Activated T-helper 9 cell treated with anti-CD3 and anti-CD28 coated beads, Interleukin-2, amount 50 U/mL, for 16 hours (primary cell): ENCODE data around the gene GLP2R.

ENCODE experiments used
- DNase-seq: peaks from one replicate; pipeline ENCODE4 v3.0.0-alpha.2; 2020; ENCODE audit warnings: low read depth

GLP2R gene

GRCh38 chr17:9922012-9922848 lies 96.5 kb downstream of the GLP2R start:
- DNase-seq = no peak

DNA sequence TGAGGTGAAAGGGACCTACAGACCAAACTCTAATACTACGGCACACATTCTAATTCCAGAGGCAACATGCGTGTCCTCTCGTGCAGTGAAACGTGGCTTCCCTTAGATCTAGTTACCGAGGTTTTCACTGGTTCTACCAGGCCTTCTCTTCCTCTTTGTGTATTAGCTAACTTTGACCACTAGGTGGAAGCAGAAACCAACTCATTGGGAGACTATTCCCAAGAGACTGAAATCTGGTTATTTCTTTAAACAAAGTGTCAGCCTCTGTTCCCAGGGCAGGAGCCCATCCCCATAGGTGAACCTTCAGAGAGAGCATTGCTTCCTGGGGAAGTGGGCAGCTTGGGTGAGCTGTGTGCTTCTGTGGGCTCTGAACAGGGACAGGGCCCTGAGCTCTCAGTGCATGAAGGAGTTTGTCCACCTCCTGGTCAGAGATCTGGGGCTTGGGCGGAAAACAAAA lies 99.0 kb downstream of the GLP2R start:
- no peak for DNase-seq

DNA sequence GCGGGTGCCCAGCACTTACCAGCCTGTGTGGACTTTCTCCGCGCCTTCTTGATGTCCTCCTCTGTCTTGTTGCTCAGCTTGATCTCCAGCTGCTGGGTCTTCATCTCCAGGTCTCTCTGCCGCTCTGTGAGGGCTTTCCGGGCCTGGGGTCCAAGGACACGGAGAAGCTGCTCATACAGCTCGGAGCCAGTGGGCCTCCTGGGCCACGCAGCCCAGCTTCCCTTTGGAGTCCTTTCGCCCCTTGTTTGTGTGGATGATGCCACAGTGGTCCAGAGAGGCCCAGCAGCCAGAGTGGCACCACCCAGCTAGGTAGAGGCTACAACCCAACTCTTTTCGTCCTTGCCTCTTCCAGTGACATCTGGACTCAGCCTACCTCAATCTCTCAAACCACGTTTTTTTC lies 99.7 kb downstream of the GLP2R start:
- no peak for DNase-seq

- no peak for DNase-seq
Measured at GRCh38 chr17:9926150-9926804, 100.6 kb downstream of the GLP2R start.

DNA sequence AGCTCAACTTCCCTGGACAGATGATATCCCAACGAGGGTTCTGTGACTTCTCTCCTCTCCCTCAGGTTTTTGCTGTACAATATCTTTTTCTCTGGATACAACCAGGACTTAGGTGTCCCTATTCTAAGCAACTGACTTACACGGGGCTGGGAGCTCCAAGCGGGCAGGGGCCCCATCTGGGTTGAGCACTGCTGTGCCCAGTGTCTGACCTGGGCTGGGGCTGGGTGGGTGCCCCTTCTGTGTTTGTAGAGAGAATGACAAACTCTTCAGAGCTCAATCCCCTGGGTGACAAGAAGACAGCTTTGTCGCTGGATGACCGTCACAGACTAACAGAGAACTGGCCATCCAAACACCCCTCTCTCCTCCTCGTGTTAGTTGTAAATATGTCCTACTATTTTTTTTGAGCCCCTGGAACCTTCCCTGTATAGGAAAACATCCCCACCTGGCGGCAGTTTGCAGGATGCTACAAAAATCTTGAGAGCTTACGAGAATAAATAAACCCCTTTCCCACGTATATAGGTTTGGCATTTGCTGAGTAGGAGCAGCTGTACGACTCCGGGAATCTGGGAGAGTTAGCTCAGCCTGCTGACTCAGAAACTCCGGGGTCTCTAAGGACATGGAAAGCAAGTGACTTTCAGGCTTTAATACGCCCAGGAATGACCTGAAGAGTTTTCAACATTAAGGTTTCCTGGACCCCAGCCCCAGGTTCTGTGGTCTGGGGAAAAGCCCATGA lies 103.0 kb downstream of the GLP2R start:
- DNase-seq = no peak

DNA sequence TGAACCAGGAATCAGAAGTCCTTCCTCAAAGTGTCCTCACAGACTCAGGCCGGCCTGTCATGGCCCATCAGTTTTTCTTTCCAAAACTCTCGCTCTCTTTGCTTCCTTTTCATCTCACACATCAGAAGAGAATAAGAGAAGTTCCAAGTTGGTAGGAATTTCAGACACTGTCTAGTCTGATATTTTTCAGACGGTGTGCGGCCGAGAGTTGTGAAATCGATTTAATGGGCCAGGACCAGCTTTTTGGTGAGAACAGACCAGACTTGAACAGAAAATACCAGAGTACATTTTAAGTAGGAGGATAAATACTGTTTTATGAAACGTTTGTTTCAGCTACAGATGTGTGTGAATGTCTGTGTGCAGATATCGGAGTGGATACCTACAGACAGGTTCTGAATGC lies 104.1 kb downstream of the GLP2R start:
- DNase-seq = no peak

DNA sequence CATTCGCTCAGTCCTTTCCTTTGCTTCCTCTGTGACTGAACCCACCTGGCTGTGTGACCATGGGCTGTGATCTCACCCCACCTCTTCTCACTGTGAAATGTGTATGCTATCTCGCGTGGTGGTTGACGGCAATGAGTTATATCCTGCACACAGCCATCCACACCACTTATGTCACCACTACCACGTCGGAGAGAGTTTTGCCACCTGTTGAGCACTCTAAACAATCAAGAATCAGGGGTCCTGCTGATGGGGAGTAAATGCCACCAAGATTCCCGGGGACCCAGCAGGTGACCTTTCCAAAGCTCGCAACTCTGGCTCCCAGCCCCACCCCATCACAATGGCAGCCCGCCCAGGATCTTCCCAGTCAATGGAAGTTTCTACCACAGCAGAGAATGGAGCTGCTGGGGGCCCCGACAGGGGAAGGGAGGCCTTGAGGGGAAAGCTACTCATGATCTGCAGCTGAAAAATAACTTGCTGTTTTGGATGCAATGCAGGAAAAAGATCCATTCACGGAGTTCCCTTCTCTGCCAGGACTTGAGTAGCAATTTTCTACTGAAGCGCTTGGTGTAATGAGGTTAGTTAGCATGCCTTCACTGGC lies 105.5 kb downstream of the GLP2R start:
- no peak for DNase-seq

DNA sequence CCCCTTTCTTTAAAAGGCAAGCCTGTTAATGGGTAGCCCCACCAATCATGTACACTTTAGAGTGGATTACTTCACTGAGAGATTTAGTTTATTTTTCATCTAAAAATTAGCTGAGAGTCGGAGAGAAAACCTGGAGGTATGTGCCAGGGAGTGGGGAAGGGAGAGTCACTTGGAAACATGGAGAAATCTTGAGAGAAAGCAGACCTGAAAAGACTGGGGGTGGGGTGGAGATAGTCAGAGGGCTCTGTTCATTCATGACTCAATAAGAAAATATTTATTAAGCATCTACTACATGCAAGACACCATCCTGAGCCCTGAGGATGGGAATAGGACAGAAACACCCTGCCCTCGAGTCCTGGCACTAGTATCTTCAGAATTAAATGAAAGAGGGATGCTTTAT lies 106.8 kb downstream of the GLP2R start:
- no peak for DNase-seq

DNA sequence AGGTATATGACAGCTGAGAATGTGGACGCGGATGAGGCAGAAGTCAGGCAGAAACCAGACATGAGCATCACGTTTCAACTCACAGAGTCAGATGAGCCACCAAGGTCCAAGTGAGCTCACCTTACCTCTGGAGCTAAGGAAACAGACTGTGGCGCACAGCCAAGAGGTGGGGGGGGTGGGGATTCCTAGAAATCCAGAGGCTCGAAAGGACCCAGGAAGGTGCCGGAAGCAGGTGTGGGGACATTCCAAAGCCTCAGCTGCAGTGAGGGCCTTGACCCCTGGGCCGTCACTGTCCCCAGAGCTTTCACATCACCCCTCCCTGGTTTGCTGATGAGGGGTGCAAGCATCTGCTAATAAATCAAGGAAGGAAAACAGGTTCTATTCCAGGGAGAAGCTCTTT lies 108.6 kb downstream of the GLP2R start:
- no peak for DNase-seq

DNA sequence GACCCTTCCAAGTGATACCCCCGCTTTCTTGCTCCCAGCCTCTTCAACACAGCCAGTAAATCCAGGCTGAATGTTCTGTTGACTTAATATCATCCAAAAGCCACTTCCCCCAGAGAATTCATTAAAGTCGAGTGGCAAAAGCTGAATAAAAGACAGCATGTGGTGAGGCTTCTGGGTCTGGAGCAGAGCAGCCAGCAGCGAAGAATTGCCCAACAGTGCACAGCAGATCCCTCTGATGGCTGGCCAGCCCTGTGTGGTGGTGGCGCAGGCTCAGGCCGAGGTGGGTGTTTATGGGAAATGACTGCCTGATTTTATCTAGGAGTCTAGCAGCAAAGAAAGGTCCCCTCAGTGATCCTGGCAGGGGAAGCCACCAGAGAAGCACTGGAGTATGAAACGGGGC lies 109.7 kb downstream of the GLP2R start:
- DNase-seq = no peak

GRCh38 chr17:9936095-9936494 lies 110.4 kb downstream of the GLP2R start:
- no peak for DNase-seq

- DNase-seq = no peak
Measured at GRCh38 chr17:9937241-9937761, 111.6 kb downstream of the GLP2R start.

GRCh38 chr17:9937901-9938300 lies 112.2 kb downstream of the GLP2R start:
- DNase-seq = no peak

- no peak for DNase-seq
Measured at GRCh38 chr17:9938764-9939163, 113.0 kb downstream of the GLP2R start.

DNA sequence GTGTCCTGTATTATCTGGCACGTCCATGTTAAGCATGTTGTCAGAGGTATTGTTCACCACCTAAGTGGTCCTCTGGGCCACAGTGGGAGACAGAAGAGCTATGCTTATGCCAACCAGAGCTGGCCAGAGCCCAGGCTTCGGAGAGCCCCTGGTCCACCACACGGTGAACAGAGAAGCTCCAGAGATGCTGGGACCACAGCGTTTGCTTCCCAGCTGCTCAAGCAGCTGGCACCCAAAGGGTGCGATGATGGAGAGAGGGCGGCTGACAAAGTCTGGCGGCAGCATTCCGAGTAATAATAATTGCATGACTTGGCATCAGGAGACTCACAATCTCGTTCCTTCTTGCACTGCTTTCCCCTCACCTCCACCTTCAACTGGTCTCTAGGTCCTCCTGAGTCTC lies 115.1 kb downstream of the GLP2R start:
- no peak for DNase-seq

DNA sequence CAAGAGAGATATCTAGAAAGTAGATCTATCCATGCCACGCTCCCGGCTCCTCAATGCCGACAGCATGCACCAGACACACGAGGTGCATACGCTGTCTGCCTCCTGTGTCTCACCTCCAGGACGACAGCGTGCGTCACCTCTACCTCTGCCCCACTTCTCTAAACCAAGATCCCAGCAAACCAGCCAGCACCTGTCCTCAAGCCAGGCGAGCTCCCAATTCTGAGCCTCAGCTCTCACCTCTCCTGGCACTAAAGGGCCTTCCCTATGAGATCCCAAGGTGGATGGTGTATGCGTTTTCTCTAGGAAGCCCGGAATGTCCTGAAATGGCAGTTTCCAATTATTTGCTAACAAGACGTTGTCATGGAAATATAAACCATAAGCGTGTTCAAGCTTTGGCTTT lies 115.6 kb downstream of the GLP2R start:
- DNase-seq = no peak
